Fibroblast of lung (primary cell): ENCODE data around the gene STX7.

Experiments
- CTCF ChIP-seq, 2 donors: IDR thresholded peaks in 1 of 2; conservative IDR thresholded peaks in 1 of 2; 1 replicate in 1 of 2; 2 replicates in 1 of 2; pipeline ENCODE4 v1.5.1; 2011 to 2012; ENCODE audit warnings: low read length in 2 of 2, control low read depth in 1 of 2, inconsistent platforms in 1 of 2, low read depth in 1 of 2, mild to moderate bottlenecking in 1 of 2
- EZH2 ChIP-seq: IDR thresholded peaks from 2 replicates; pipeline ENCODE4 v1.5.1; 2012; ENCODE audit warnings: low read length, control low read depth, mild to moderate bottlenecking; ENCODE audit errors: missing control alignments

- TF ChIP-seq EZH2, result no peak
- no peak for TF ChIP-seq CTCF (conservative IDR thresholded peaks at IDR 0.05 in 1 of 2, IDR thresholded peaks at IDR 0.05 in 1 of 2; ENCODE audit: low read depth in 1 of 2, low read length in 2 of 2)
Measured at GRCh38 chr6:132504757-132505156, 8.2 kb downstream of the STX7 start.
